SK-N-MC (cell line): ENCODE data around the gene ATP6V0E1.

ENCODE experiments used
- EZH2 ChIP-seq: fragments of 200-600 bp; sonication (generic); IDR thresholded peaks from one replicate; pipeline ENCODE4 v1.6.1; 2017; ENCODE audit warnings: antibody characterized with exemption
- FOXP2 ChIP-seq: optimal IDR thresholded peaks from 2 replicates; pipeline ENCODE3; 2011; ENCODE audit warnings: mild to moderate bottlenecking, moderate library complexity; ENCODE audit not compliant: insufficient read depth; ENCODE audit errors: extremely low read length, control extremely low read depth
- POLR2AphosphoS5 ChIP-seq: IDR thresholded peaks from 2 replicates; pipeline ENCODE4 v1.6.1; 2012; ENCODE audit warnings: mild to moderate bottlenecking, low read depth, low read length, borderline replicate concordance

GRCh38 chr5:173055722-173055982 lies 72.1 kb downstream of the ATP6V0E1 start:
- TF ChIP-seq POLR2AphosphoS5 (no peak), EZH2 (no peak), FOXP2 (no peak)
